Dermis microvascular lymphatic vessel endothelial cell (primary cell): ENCODE results near the gene MFSD1. TPM values are rescaled to one million over a fixed set of nuclear protein-coding genes. Genes with fewer than 3 reads are reported as not detected.

Experiments used
- DNase-seq, 2 donors: peaks; one replicate each; pipeline versions ENCODE4 v3.0.0 to v3.0.0-alpha.2; 2010; ENCODE audit warnings: low read depth in 2 of 2
- total RNA-seq: library from RNA; depleted of rRNA; stranded (reverse); fragments of >200 nt; gene quantifications from 2 replicates; pipeline ENCODE4 v1.2.1, GENCODE V29; 2014

The MFSD1 gene
- total RNA-seq = 59.2 and 66.9 TPM in 2 replicates

DNA sequence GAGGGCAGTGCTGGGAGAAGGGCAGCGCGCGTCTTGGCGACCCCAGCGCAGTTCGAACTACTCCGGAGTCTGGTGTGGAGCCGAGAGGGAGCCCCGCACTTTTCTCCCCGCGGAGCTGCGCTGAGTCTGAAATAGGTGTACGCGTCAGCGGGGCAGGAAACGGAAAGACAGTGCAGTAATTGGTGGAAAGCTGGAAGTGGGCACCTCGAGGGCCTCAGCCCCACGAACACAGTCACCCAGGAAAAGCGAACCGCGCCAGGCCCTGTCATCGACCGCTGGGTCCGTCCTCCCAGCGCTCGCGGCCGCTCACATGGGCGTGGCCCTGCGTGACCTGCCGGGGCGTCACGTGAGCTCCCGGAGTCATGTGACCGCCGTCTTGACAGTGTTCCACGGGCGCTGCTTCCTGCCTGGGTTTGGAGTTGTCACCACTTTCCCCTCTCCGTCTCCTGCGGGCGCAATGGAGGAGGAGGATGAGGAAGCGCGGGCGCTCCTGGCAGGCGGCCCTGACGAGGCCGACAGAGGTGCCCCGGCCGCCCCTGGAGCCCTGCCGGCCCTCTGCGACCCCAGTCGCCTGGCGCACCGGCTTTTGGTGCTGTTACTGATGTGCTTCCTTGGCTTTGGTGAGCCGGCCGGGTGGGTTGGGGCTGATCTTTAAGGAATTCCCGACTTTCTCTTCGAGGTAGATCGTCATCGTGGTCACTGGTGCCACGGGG lies at the start of gene MFSD1:
Gene MFSD1, plus strand, starts transcription at position 359 of the 713 bp plus-strand sequence. Its CDS starts 99 bp downstream, at position 458.
- DNase-seq = peak; percentile 74 to 89

- no peak for DNase-seq
Measured at GRCh38 chr3:158753854-158754253, 48.0 kb upstream of the MFSD1 start.

DNA sequence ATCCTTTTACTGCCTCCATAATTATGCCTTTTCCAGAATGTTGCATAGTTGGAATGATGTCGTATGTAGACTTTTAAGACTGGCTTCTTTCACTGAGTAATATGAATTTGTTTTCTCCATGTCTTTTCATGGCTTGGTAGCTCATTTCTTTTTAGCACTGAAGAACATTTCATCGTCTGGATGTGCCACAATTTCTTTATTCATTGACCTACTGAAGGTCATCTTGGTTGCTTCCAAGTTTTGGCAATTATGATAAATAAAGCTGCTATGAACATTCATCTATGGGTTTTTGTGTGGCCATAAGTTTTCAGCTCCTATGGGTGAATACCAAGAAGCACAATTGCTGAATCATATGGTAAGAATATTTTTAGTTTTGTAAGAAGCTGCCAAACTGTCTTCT lies 46.4 kb upstream of the MFSD1 start:
- no peak for DNase-seq

GRCh38 chr3:158761350-158761749 lies 40.5 kb upstream of the MFSD1 start:
- no peak for DNase-seq

DNA sequence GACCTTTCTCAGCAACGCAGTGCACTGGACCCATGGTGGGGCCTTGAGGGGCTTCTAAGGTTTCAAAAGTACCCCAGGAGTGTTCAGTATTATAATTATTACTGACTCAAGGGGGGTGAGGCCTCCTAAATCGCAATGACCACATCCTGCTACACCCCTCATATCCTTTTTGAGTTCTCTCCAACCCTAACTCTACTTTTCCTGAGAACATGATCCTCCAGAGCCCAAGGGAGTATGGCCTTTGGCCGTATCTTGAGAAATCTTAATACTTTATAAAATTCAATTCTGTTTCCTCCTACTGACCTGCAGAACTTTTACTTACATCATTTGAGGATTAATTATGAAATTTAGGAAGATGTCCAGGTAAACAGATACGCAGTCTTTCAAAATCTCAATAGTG lies 39.2 kb upstream of the MFSD1 start:
- no peak for DNase-seq

DNA sequence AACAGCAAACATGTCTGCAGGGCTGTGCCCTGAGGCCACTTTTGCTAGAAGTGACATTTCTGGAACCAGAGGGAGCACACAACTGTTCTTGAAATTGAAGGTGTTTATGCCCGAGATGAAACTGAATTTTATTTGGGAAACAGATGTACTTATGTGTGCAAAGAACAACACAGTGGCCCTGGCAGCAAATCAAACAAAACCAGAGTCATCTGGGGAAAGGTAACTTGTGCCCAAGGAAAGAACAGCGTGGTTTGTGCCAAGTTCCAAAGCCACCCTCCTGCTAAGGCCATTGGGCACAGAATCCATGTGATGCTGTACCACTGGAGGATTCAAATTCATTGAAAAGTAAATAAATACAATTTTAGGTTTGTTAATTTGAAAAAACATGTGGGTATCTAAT lies 38.4 kb upstream of the MFSD1 start:
- no peak for DNase-seq

GRCh38 chr3:158765518-158766205 lies 36.2 kb upstream of the MFSD1 start:
- no peak for DNase-seq

DNA sequence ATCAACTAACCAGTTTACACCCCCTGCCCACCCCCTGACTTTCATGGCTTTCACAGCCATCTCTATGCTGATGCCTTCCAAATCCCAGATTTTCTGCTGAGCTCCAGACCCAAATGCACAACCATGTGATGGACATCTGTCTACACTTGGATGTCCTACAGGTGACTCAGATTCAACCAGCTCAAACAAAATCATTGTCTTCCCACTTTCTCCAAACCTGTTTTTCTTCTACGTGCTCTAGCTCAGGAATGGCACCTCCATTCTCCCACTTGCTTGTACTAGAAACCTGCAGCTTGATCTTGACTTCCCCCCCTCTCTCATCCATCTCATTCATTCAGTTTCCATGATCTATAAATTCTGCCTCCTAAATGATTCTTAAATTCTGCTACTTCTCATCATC lies 35.5 kb upstream of the MFSD1 start:
- DNase-seq = no peak

DNA sequence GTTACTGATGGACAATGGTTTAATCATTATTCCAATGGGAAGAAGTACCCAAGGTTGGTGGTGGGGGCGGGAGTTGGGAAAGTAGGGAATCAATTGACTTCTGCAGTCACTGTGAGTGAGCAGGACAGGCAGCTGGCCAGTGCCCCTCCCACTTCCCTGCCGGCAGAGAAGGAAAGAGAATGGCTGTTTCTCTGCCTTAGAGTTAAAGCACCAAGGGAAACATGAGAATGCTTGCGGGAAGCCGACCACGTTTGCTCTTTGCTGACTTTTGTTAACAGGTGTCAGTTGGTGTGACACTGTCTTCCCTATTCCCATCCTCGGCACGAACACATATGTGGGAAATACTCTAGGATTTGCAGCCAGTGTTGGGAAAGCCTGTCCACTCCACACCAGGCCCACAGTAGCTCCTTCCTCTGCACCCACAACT lies 33.5 kb upstream of the MFSD1 start:
- DNase-seq = peak in 1 of 2 donors; percentile 68

- peak in 1 of 2 donors; percentile 80 for DNase-seq
Measured at GRCh38 chr3:158768881-158769543, 32.8 kb upstream of the MFSD1 start.

DNA sequence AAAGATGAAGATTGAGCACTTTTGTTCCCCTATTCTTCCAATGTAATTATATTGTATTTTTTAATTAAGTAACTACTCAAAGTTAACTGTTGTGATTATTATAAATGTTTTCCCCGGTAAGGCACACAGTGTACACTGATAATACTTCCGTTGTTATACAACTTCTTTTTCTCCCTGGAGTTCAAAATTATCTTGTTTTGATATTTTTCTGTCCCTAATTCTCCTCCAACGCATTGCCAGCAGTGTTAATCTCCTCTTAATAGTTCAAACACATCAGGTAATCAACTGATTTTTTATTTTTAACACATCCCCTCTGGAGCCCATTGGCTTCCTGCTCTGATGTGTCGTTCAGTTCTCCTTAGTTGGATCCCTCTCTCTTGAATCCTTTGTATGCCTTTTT lies 32.3 kb upstream of the MFSD1 start:
- DNase-seq = no peak

DNA sequence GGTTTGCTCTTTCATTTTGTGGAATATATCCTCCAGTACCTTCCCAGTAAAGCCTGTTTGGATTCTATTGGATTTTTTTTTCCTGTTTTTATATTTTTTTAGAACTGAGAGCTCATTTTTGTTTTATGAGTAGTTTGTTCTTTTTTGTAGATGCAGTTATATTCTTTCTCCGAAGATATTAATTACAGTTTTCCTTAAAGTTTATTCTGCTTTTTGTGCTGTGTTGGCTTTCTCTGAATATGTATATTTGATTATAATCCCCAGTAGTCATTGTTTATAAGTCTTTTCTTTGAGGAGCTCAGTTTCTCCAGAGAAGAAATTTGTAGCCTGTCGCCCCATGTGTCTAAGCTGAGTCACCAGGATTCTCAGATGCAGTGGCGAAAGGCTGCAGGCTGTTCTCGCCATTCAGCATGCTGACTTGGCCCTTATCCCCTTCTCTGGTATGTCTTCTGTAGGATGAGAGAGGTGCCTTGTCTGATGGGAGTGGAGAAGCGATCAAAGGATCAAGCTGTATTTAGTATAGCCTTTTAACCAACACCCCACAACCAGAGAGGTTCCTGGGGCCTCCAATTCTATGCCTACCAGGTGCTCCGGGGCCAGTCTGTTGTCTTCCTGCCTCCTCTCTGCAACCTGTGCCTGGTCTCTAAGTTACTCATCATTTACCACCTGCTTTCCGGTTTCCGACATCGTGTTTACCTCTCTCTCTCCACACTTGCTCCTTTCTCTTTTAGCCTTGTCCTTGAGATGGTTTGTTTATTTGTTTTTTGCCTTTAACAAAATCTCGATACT lies 31.7 kb upstream of the MFSD1 start:
- peak in 1 of 2 donors; percentile 12 for DNase-seq

GRCh38 chr3:158770741-158771350 lies 31.0 kb upstream of the MFSD1 start:
- no peak for DNase-seq

DNA sequence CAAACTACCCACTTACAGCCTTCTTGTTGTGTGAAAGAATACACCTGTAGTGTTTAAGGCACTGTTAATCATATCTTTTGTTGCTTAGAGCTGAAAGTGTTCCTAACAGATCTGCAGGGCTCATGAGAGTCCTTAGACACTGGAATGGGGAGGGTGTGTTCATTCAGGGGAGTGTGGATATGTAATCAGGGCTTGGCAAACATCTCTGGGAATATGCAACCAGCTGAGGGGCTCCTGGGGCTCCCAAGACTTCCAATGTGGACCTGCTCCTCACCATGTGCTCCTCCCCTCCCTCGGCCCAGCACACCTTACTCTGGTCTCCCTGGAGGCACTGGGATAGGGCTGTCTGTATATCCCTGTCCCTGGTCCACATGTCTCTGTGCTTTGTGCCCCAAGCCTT lies 30.3 kb upstream of the MFSD1 start:
- no peak for DNase-seq

DNA sequence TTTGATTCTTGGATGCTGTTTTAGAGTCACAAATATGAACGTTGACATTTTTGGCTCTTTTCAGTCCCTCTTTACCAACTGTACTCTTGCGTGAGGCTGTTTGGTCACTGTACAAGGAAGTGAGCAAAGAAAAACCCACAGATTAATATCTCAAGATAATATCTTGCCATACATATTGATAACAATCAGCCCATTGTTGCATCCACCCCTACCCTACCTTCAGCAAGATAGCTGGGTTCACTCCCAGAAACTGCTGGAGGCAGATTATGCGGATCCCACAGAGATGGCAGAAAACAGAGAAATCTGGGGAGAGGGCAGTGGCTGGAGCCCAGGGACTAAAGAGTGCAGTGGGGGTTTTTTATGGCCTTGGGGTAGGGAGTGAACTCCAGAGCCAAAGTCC lies 29.9 kb upstream of the MFSD1 start:
- no peak for DNase-seq

DNA sequence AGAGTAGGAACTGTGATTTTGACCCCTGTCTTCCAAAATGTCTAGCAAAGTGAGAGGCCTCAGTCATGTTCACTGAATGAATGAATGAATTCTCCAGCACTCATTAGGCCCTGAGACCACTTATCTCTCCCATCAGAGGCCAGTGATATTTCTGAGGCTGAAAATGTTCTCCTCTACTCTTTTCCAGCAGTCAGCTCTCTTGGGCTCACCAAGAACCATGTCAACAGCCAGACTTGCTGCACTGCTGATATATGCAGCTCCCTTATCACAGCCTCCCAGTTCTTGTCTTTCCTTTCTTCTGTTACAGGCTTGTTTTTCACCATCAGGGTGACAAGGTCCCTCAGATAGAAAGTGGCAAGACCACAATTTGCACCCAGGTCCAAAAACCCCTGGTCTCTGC lies 28.7 kb upstream of the MFSD1 start:
- DNase-seq = no peak

DNA sequence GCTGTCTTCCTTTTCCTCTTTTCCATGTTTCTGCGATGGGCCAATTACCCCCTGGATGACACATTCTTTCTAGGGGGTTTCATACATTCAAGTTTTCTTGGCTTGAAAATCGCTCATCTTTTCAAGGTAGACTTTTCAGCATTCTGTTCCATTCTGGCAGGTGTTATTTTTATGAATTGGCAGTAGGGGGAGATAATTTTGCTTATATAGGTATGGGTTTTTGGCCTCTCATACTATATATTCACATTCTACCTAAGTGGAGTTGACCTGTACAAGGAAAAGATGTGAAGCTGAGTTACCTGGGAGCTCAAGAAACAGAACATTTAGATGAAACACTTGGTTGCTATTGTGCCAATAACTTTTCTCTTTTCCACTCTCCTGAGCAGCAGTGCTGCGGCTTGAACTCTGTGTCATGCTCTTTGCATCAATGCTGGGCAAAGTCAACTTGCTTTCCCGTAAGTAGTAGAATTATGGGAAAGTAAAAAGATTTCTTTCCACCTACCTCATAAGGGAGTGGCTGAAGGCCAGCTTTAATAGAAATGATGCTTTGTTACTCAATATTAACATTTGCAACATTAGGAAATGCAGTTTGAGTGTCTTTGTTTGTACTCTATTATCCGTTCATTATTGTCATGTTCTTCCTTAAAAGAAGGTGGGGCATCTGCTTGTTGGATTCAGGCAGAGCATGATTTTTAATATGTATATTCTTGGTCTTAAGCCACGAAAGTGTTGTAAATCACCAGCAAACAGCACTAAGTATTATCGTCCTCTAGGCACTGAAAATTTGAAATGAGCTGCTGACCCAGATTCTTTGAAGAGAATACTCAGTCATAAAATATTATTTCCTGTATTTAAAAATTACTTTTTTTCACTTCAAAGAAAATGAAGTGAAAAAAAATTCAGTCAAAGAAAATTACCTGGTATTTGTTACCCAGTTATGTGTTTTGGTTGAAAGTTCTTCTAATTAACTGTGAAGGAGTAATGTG lies 27.7 kb upstream of the MFSD1 start:
- DNase-seq = no peak

DNA sequence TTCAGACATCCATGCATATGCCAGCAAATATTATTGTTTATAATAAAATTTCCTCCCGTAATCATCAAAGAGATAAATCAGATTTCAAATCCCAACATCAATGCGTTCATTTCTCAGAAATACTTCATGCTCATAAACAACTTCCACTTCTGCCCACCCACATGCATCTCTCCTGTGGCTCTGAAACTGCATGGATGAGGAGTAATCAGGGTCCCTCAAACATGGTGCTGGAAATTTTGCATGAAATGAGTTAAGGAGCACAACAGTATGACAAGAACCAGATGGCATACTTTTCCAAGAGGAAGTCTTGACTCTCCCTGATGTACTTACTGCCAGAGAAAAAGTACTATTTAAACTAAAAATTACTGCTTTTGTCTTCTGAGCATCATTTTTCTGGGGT lies 26.9 kb upstream of the MFSD1 start:
- DNase-seq = no peak

- DNase-seq = no peak
Measured at GRCh38 chr3:158775426-158776410, 26.1 kb upstream of the MFSD1 start.
